H1 (cell line): ENCODE results near the gene ISM1. TPM values are rescaled to one million over a fixed set of nuclear protein-coding genes. Genes with fewer than 3 reads are reported as not detected.

Source experiments
- CTCF ChIA-PET: fragments of 300-600 bp; sonication (Branson Sonifier 250); formaldehyde crosslinking; loops from one replicate; lab custom pipeline; 2021; ENCODE audit not compliant: partially characterized antibody; lab: Charles Lee
- POLR2A ChIA-PET: fragments of 300-600 bp; sonication (Branson Sonifier 250); formaldehyde crosslinking; loops from one replicate; lab custom pipeline; 2021; ENCODE audit warnings: inconsistent platforms; ENCODE audit not compliant: partially characterized antibody; lab: Charles Lee
- DNase-seq, 2 experiments: peaks; one replicate each; pipeline versions ENCODE4 v3.0.0 to v3.0.0-alpha.2; 2010 to 2022; ENCODE audit warnings: low spot score in 2 of 2, low read depth in 1 of 2, mixed read lengths in 1 of 2
- FAIRE-seq: peaks from 2 replicates; lab custom pipeline; 2011; peaks lifted over from hg19 to GRCh38; lab: Jason Lieb, UNC
- H2AFZ ChIP-seq: 2 replicates; pipeline ENCODE4 v1.8.1; 2012; ENCODE audit warnings: low read length, inconsistent platforms
- H2AK5ac ChIP-seq: 2 replicates; pipeline ENCODE4 v1.6.1; 2013; ENCODE audit warnings: low read depth, low read length
- H2BK120ac ChIP-seq: replicated peaks from 2 replicates; pipeline ENCODE3; 2013; ENCODE audit warnings: low read depth, low read length, inconsistent platforms
- H2BK12ac ChIP-seq: 2 replicates; pipeline ENCODE4 v1.6.1; 2013; ENCODE audit warnings: low read depth, low read length
- H2BK15ac ChIP-seq: 2 replicates; pipeline ENCODE4 v1.6.1; 2013; ENCODE audit warnings: low read length
- H2BK20ac ChIP-seq: 2 replicates; pipeline ENCODE4 v1.6.1; 2013; ENCODE audit warnings: low read length
- H2BK5ac ChIP-seq: 2 replicates; pipeline ENCODE4 v1.6.1; 2013; ENCODE audit warnings: low read depth, low read length
- H3K14ac ChIP-seq: 2 replicates; pipeline ENCODE4 v1.6.1; 2013; ENCODE audit warnings: inconsistent platforms; ENCODE audit not compliant: insufficient read length
- H3K18ac ChIP-seq: 2 replicates; pipeline ENCODE4 v1.6.1; 2013; ENCODE audit warnings: low read length; ENCODE audit errors: extremely low read depth
- H3K23ac ChIP-seq: 2 replicates; pipeline ENCODE4 v1.6.1; 2013; ENCODE audit warnings: inconsistent platforms; ENCODE audit not compliant: insufficient read length
- H3K23me2 ChIP-seq: 2 replicates; pipeline ENCODE4 v1.6.1; 2013; ENCODE audit warnings: low read depth, low read length
- H3K27ac ChIP-seq: 2 replicates; pipeline ENCODE4 v1.6.1; 2011; ENCODE audit warnings: low read depth, low read length, inconsistent platforms
- H3K27me3 ChIP-seq, 4 experiments: replicated peaks in 1 of 4; 1 replicate in 1 of 4; 2 replicates in 3 of 4; pipeline versions ENCODE4 v1.6.1 to v1.8.1; 2011 to 2013; ENCODE audit warnings: low read length in 3 of 4, mild to moderate bottlenecking in 3 of 4, inconsistent platforms in 2 of 4, mixed read lengths in 2 of 4, moderate library complexity in 1 of 4; ENCODE audit not compliant: control insufficient read depth in 3 of 4, insufficient read depth in 3 of 4; ENCODE audit errors: extremely low read depth in 1 of 4
- H3K36me3 ChIP-seq, 4 experiments: 2 replicates each; pipeline versions ENCODE4 v1.6.1 to v1.8.1; 2011 to 2013; ENCODE audit warnings: mild to moderate bottlenecking in 4 of 4, low read length in 3 of 4, moderate library complexity in 2 of 4, control low read depth in 1 of 4, inconsistent platforms in 1 of 4; ENCODE audit not compliant: insufficient read depth in 4 of 4, control insufficient read depth in 2 of 4
- H3K4ac ChIP-seq: replicated peaks from 2 replicates; pipeline ENCODE3; 2013; ENCODE audit warnings: low read length, low read depth, mixed read lengths, inconsistent platforms; ENCODE audit not compliant: insufficient read length
- H3K4me1 ChIP-seq, 4 experiments: replicated peaks in 1 of 4; 1 replicate in 1 of 4; 2 replicates in 3 of 4; pipeline versions ENCODE4 v1.6.1 to v1.8.1; 2011 to 2013; ENCODE audit warnings: low read length in 3 of 4, inconsistent platforms in 2 of 4, mixed read lengths in 1 of 4; ENCODE audit not compliant: insufficient read depth in 4 of 4, control insufficient read depth in 3 of 4
- H3K4me2 ChIP-seq, 2 experiments: 2 replicates each; pipeline versions ENCODE4 v1.6.1 to v1.8.1; 2011 to 2013; ENCODE audit warnings: low read depth in 2 of 2, low read length in 2 of 2, control low read depth in 1 of 2, inconsistent platforms in 1 of 2, mild to moderate bottlenecking in 1 of 2; ENCODE audit not compliant: insufficient read depth in 1 of 2
- H3K4me3 ChIP-seq, 4 experiments: fragments of 200-600, 300-600 bp in 1 of 4; sonication (generic), shearing (Covaris generic), sonication (Bioruptor Twin) in 1 of 4; 2 replicates each; pipeline versions ENCODE4 v1.5.1 to v1.8.1; 2011 to 2016; ENCODE audit warnings: low read length in 4 of 4, low read depth in 3 of 4, control low read depth in 2 of 4, inconsistent platforms in 2 of 4, mild to moderate bottlenecking in 2 of 4, mixed read lengths in 1 of 4, moderate library complexity in 1 of 4; ENCODE audit not compliant: insufficient read depth in 2 of 4; ENCODE audit errors: extremely low read depth in 1 of 4
- H3K56ac ChIP-seq: replicated peaks from 2 replicates; pipeline ENCODE3; 2013; ENCODE audit warnings: low read depth, mild to moderate bottlenecking, mixed read lengths, low read length, inconsistent platforms; ENCODE audit not compliant: insufficient read length
- H3K79me1 ChIP-seq: 2 replicates; pipeline ENCODE4 v1.6.1; 2013; ENCODE audit warnings: low read depth, low read length, control low read depth
- H3K79me2 ChIP-seq, 2 experiments: 2 replicates each; pipeline versions ENCODE4 v1.6.1 to v1.8.1; 2012 to 2013; ENCODE audit warnings: low read length in 2 of 2, mild to moderate bottlenecking in 2 of 2, inconsistent platforms in 1 of 2; ENCODE audit not compliant: insufficient read depth in 2 of 2, control insufficient read depth in 1 of 2
- H3K9ac ChIP-seq, 4 experiments: replicated peaks in 1 of 4; 1 replicate in 1 of 4; 2 replicates in 3 of 4; pipeline versions ENCODE4 v1.6.1 to v1.8.1; 2011 to 2013; ENCODE audit warnings: low read depth in 3 of 4, low read length in 3 of 4, control low read depth in 2 of 4, mild to moderate bottlenecking in 2 of 4, moderate library complexity in 2 of 4, inconsistent platforms in 1 of 4; ENCODE audit errors: extremely low read depth in 1 of 4
- H3K9me3 ChIP-seq, 2 experiments: 2 replicates each; pipeline versions ENCODE4 v1.6.1 to v1.8.1; 2012 to 2013; ENCODE audit warnings: mild to moderate bottlenecking in 2 of 2, moderate library complexity in 2 of 2, control low read depth in 1 of 2, inconsistent platforms in 1 of 2, low read depth in 1 of 2, low read length in 1 of 2, mixed read lengths in 1 of 2; ENCODE audit not compliant: insufficient read depth in 2 of 2
- H4K20me1 ChIP-seq, 2 experiments: replicated peaks in 1 of 2; 2 replicates each; pipeline versions ENCODE3 to v1.8.1; 2011 to 2013; ENCODE audit warnings: inconsistent platforms in 2 of 2, low read length in 2 of 2, mild to moderate bottlenecking in 1 of 2; ENCODE audit not compliant: insufficient read depth in 2 of 2, control insufficient read depth in 1 of 2
- H4K5ac ChIP-seq: 2 replicates; pipeline ENCODE4 v1.6.1; 2013; ENCODE audit warnings: low read length, low read depth, mixed read lengths, inconsistent platforms; ENCODE audit not compliant: insufficient read length
- H4K8ac ChIP-seq: 2 replicates; pipeline ENCODE4 v1.8.0; 2013; ENCODE audit warnings: mild to moderate bottlenecking, moderate library complexity, low read length, inconsistent platforms; ENCODE audit not compliant: insufficient read depth; ENCODE audit errors: extremely low read depth
- H4K91ac ChIP-seq: replicated peaks from 2 replicates; pipeline ENCODE3; 2013; ENCODE audit warnings: low read length, mixed read lengths, inconsistent platforms; ENCODE audit not compliant: insufficient read length
- JUN ChIP-seq: IDR thresholded peaks from 2 replicates; pipeline ENCODE4 v1.6.1; 2011; ENCODE audit warnings: low read depth, mild to moderate bottlenecking, improper control_type of control experiment, low read length
- WGBS, 2 experiments: shearing (Covaris generic) in 1 of 2; methylation state at CpG; one replicate each; pipeline versions ENCODE4 v1.1.6 to v1.1.7; 2013 to 2015; ENCODE audit warnings: low lambda C conversion rate in 2 of 2, mixed read lengths in 2 of 2, inconsistent platforms in 1 of 2, low coverage in 1 of 2, missing lambda C conversion rate in 1 of 2; ENCODE audit not compliant: insufficient replicate concordance in 2 of 2, insufficient coverage in 1 of 2, insufficient read length in 1 of 2; ENCODE audit errors: extremely low coverage in 1 of 2, missing lambda C conversion rate in 1 of 2; 5-methylcytosine and 5-hydroxymethylcytosine counted together
- polyA plus RNA-seq, 7 experiments: library from polyadenylated mRNA; depleted of rRNA in 3 of 7; stranded (reverse) in 5 of 7; unstranded in 2 of 7; fragments of >200 nt in 5 of 7; fragments of 200-250 nt in 2 of 7; gene quantifications; 1 replicate in 5 of 7; 2 replicates in 1 of 7; 4 replicates in 1 of 7; pipeline versions ENCODE4 v1.2.1 to v1.2.3, GENCODE V29; 2011 to 2013; ENCODE audit warnings: missing spikeins in 2 of 7, mixed read lengths in 2 of 7
- total RNA-seq: library from RNA; stranded (reverse); fragmentation: NEBNext Ultra II Directional; extraction: Animal tissue kit (Norgen Biotek cat#: 25700); gene quantifications from 2 replicates; pipeline ENCODE4 v1.2.1, GENCODE V29; 2021
- TF ChIP-seq, protein P1 (sequence below): IDR thresholded peaks from 2 replicates; pipeline ENCODE4 v1.6.1; 2011; ENCODE audit warnings: low read length, improper control_type of control experiment

Gene ISM1
- total and polyA plus RNA-seq, 2 of the 8 experiments (the other 6 are each of a cell fraction or from before 2014, with no cell fraction given) = 0.62 to 0.97 TPM

DNA sequence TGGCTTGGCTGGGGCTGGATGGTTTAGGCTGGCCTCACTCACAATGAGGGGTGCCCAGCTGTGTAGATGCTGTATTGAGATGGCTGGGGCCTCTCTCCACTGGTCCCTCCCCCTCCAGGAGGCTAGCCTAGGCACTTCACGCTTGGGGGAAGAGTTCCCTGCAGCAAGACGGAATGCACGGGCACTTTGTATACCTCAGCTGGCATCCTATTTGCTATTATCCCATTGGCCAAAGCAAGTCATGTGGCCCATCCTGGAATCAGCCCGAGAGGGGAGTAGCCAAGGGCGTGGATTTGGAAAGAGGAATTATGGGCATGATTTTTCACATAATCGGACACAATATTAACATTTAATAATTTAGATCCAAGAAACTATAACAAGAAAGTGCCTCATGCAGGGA, 64.3 kb downstream of the ISM1 start:
- no peak overlapping the region for H2BK20ac ChIP-seq
- no peaks in the 10 kb centered on the region for H4K20me1 ChIP-seq
- H3K4ac ChIP-seq = no peak overlapping the region
- no peak overlapping the region for H2AFZ ChIP-seq
- H2BK12ac ChIP-seq = no peak overlapping the region; the same call in 1 of the 2 replicates
- no peak overlapping the region for H3K18ac ChIP-seq
- 90% methylated on average over 6 of the region's 6 CpGs; no CpG with 5 or more reads in 1 of the 2 experiments for WGBS, 2 experiments
- H2AK5ac ChIP-seq = no peak overlapping the region
- no peak overlapping the region for H3K4me2 ChIP-seq
- DNase-seq (no peak), FAIRE-seq (no peak)
- no peaks in the 10 kb centered on the region for H3K79me1 ChIP-seq
- H3K9me3 ChIP-seq = no peaks in the 10 kb centered on the region
- no peaks in the 10 kb centered on the region; the same call in 1 of the 2 replicates for H3K23me2 ChIP-seq
- TF ChIP-seq JUN = no peak
- TF ChIP-seq, protein P1, sequence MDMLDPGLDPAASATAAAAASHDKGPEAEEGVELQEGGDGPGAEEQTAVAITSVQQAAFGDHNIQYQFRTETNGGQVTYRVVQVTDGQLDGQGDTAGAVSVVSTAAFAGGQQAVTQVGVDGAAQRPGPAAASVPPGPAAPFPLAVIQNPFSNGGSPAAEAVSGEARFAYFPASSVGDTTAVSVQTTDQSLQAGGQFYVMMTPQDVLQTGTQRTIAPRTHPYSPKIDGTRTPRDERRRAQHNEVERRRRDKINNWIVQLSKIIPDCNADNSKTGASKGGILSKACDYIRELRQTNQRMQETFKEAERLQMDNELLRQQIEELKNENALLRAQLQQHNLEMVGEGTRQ = 0 out of 2 replicates have a peak, but pooled peaks have one; percentile 20
- no peak overlapping the region for H3K23ac ChIP-seq
- H3K14ac ChIP-seq = no peak overlapping the region
- no peak overlapping the region for H2BK15ac ChIP-seq
- H3K4me1 ChIP-seq = peaks cover 0 to 2% (median 0%) of the 10 kb centered on the region in 4 experiments; a peak in 1 of 7 replicates
- no peaks in the 10 kb centered on the region for H3K36me3 ChIP-seq
- no peak overlapping the region; the same call in 1 of the 2 replicates for H2BK5ac ChIP-seq
- no peak overlapping the region for H2BK120ac ChIP-seq
- H3K27me3 ChIP-seq = no peaks in the 10 kb centered on the region
- ChIA-PET CTCF (interaction anchor here (0.6 to 3.6 kb wide), 6 partner anchors 17 to 171 kb away, joined by 4 to 13 read pairs (median 5); no protein-coding TSS in a partner anchor), POLR2A (no interaction called here)
- no peak overlapping the region for H3K27ac ChIP-seq
- H4K91ac ChIP-seq = peak overlapping the region; percentile 17
- no peak overlapping the region for H3K9ac ChIP-seq
- H3K79me2 ChIP-seq = no peaks in the 10 kb centered on the region; a peak in 1 of 4 replicates
- H3K56ac ChIP-seq = no peak overlapping the region
- H4K8ac ChIP-seq = peak overlapping the region; percentile 81; the same call in 1 of the 2 replicates
- H4K5ac ChIP-seq = no peak overlapping the region
- no peak overlapping the region for H3K4me3 ChIP-seq
